OCI-LY1 (cell line): ENCODE results near the gene BDNF.

Experiments used
- H2AFZ ChIP-seq: fragments of 200-600 bp; sonication (generic), shearing (Covaris generic); 2 replicates; pipeline ENCODE4 v1.6.0; 2014; ENCODE audit warnings: antibody characterized with exemption, mild to moderate bottlenecking, low read length
- H3F3A ChIP-seq: fragments of 200-600 bp; sonication (generic), shearing (Covaris generic); 2 replicates; pipeline ENCODE4 v1.6.0; 2014; ENCODE audit warnings: mild to moderate bottlenecking, antibody characterized with exemption, low read length, moderate library complexity; ENCODE audit not compliant: insufficient read depth
- H3K27ac ChIP-seq: fragments of 200-600 bp; sonication (generic); 2 replicates; pipeline ENCODE4 v1.5.1; 2014; ENCODE audit warnings: low read length, mixed run types, mild to moderate bottlenecking, low read depth; ENCODE audit not compliant: poor library complexity, severe bottlenecking
- H3K27me3 ChIP-seq: fragments of 200-600 bp; sonication (generic); 2 replicates; pipeline ENCODE4 v1.6.0; 2014; ENCODE audit warnings: antibody characterized with exemption, mild to moderate bottlenecking, low read length, moderate library complexity; ENCODE audit not compliant: insufficient read depth
- H3K36me3 ChIP-seq: fragments of 200-600 bp; sonication (generic); 2 replicates; pipeline ENCODE4 v1.6.1; 2014; ENCODE audit warnings: mild to moderate bottlenecking, antibody characterized with exemption, low read length, moderate library complexity, mixed read lengths; ENCODE audit not compliant: insufficient read depth
- H3K4me1 ChIP-seq: fragments of 200-600 bp; sonication (generic); 2 replicates; pipeline ENCODE4 v1.5.1; 2014; ENCODE audit warnings: mild to moderate bottlenecking, low read length, moderate library complexity; ENCODE audit not compliant: insufficient read depth, severe bottlenecking
- H3K4me2 ChIP-seq: fragments of 200-600 bp; sonication (generic), shearing (Covaris generic); 2 replicates; pipeline ENCODE4 v1.6.1; 2014; ENCODE audit warnings: low read length
- H3K4me3 ChIP-seq: fragments of 200-600 bp; sonication (generic); 2 replicates; pipeline ENCODE4 v1.5.1; 2014; ENCODE audit warnings: low read length, low read depth, mild to moderate bottlenecking, mixed read lengths; ENCODE audit not compliant: poor library complexity, severe bottlenecking
- H3K79me2 ChIP-seq: fragments of 200-600 bp; shearing (Covaris generic); 2 replicates; pipeline ENCODE4 v1.6.1; 2016; ENCODE audit warnings: mixed run types, low read length, mixed read lengths; ENCODE audit not compliant: insufficient read depth
- H3K9ac ChIP-seq: fragments of 200-600 bp; sonication (generic), shearing (Covaris generic); 2 replicates; pipeline ENCODE4 v1.6.1; 2014; ENCODE audit warnings: mild to moderate bottlenecking, low read length, mixed read lengths
- H3K9me2 ChIP-seq: fragments of 200-600 bp; sonication (generic), shearing (Covaris generic); 2 replicates; pipeline ENCODE4 v1.6.1; 2014; ENCODE audit warnings: low read depth, mild to moderate bottlenecking, low read length, mixed read lengths
- H3K9me3 ChIP-seq: fragments of 200-600 bp; shearing (Covaris generic); 2 replicates; pipeline ENCODE4 v1.6.1; 2014; ENCODE audit warnings: low read length, mixed read lengths
- H4K20me1 ChIP-seq: fragments of 200-600 bp; sonication (generic), shearing (Covaris generic); 2 replicates; pipeline ENCODE4 v1.6.0; 2016; ENCODE audit warnings: mild to moderate bottlenecking, low read length; ENCODE audit not compliant: insufficient read depth
- EZH2 ChIP-seq: fragments of 200-600 bp; sonication (generic), shearing (Covaris generic); IDR thresholded peaks from 2 replicates; pipeline ENCODE4 v1.8.0; 2017; ENCODE audit warnings: borderline replicate concordance, mixed run types, mild to moderate bottlenecking, antibody characterized with exemption, low read length, moderate library complexity, mixed read lengths
- TF ChIP-seq, protein P1 (sequence below): fragments of 200-600 bp; sonication (generic), shearing (Covaris generic); IDR thresholded peaks from 2 replicates; pipeline ENCODE4 v1.5.1; 2017; ENCODE audit warnings: mild to moderate bottlenecking, antibody characterized with exemption, low read length, moderate library complexity, mixed read lengths

Gene BDNF

DNA sequence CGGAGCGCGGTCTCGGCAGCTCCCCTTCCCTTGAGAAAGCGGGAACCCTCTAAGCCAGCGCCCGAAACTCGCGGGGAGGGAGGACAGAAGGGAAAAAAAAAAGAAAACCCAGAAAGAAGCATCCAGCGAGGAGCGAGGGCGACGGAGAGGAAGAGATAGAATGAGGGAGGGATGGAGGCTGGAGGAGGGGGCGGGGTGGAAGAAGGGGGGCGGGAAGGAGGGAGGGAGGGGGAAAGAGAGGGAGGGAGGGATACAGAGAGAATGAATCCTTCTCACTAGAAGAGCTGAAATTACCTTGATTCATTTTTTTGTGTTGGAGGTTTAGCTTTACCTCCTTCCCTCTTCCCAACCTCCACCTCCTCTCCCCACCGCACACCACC lies 19.3 kb upstream of the BDNF start:
- no peaks in the 10 kb centered on the region for H3F3A ChIP-seq
- no peak overlapping the region for H3K27ac ChIP-seq
- H3K9ac ChIP-seq, result no peak overlapping the region
- TF ChIP-seq, protein P1, sequence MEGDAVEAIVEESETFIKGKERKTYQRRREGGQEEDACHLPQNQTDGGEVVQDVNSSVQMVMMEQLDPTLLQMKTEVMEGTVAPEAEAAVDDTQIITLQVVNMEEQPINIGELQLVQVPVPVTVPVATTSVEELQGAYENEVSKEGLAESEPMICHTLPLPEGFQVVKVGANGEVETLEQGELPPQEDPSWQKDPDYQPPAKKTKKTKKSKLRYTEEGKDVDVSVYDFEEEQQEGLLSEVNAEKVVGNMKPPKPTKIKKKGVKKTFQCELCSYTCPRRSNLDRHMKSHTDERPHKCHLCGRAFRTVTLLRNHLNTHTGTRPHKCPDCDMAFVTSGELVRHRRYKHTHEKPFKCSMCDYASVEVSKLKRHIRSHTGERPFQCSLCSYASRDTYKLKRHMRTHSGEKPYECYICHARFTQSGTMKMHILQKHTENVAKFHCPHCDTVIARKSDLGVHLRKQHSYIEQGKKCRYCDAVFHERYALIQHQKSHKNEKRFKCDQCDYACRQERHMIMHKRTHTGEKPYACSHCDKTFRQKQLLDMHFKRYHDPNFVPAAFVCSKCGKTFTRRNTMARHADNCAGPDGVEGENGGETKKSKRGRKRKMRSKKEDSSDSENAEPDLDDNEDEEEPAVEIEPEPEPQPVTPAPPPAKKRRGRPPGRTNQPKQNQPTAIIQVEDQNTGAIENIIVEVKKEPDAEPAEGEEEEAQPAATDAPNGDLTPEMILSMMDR, result no peak
- TF ChIP-seq EZH2, result no peak
- H3K4me3 ChIP-seq, result no peak overlapping the region
- no peaks in the 10 kb centered on the region for H3K9me2 ChIP-seq
- no peaks in the 10 kb centered on the region for H3K4me1 ChIP-seq
- no peaks in the 10 kb centered on the region for H3K9me3 ChIP-seq
- no peaks in the 10 kb centered on the region for H4K20me1 ChIP-seq
- no peaks in the 10 kb centered on the region for H3K27me3 ChIP-seq
- H2AFZ ChIP-seq, result no peak overlapping the region
- no peaks in the 10 kb centered on the region for H3K79me2 ChIP-seq
- H3K4me2 ChIP-seq, result no peak overlapping the region
- H3K36me3 ChIP-seq, result no peaks in the 10 kb centered on the region

DNA sequence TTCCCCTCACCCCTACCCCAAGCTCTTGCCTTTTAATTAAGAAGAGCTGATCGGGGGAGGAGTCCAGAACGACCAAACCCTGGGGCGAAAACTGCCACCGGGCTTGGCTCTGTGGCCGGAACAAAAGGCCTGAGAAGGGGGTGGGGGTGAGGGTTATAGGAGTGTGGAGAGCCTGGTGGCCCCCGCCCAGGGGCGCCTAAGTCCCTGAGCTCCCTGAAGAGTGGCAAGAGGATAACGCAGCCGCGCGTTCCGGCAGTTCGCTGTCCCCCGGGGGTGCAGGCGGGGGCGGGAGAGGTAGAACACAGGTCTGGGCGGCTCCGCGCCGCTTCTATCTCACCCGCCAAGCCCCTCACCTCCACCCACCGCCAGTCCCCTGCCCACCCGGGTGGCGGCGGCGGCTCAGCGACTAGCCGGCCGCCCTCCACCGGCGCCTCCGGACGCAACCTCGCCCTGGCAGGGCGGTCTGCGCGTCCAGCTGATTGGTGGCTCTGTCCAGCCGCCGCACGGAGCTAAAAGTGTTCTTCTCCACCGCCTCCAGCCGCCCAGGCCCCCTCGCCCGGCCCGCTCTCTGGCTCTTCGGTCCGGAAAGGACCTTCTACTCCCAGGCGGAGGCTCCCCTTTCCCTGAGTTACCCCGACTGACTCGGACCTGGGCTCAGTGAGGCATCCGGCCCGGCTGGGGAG lies 18.7 kb upstream of the BDNF start:
- no peaks in the 10 kb centered on the region for H3K9me3 ChIP-seq
- no peaks in the 10 kb centered on the region for H3K9me2 ChIP-seq
- H3K4me2 ChIP-seq, result no peak overlapping the region
- H3K9ac ChIP-seq, result no peak overlapping the region
- H3K27me3 ChIP-seq, result no peaks in the 10 kb centered on the region
- H3K4me1 ChIP-seq, result no peaks in the 10 kb centered on the region
- no peaks in the 10 kb centered on the region for H3K79me2 ChIP-seq
- TF ChIP-seq EZH2, result no peak
- TF ChIP-seq, protein P1, result no peak
- H3K27ac ChIP-seq, result no peak overlapping the region
- H3F3A ChIP-seq, result no peaks in the 10 kb centered on the region
- H2AFZ ChIP-seq, result no peak overlapping the region
- H3K4me3 ChIP-seq, result no peak overlapping the region
- no peaks in the 10 kb centered on the region for H3K36me3 ChIP-seq
- no peaks in the 10 kb centered on the region for H4K20me1 ChIP-seq

DNA sequence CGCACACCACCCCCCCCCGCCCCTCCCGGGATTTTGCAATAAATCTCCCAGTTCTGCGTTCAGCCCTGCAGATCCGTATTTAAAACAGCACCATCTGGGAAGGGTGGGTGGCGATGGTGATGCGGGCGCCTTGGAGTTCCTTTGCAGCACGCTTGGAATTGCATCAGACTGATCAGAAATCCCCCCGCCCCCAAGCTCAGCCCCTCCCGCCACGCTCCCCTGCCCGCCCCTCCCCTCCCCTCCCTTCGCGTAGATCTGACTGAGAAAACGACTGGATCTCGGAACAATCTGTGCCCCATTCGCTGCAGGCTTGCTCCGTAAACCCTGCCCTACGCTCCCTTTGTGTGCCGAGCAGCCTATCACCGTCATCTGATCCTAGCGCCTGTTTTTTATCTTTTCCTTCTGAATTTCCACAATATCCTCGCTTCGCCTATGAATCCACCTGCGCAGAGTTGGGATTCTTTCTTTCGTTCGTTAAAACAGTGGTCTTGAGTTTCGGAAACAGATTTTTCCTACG lies 18.1 kb upstream of the BDNF start:
- Histone ChIP-seq H3K79me2 (no peaks in the 10 kb centered on the region), H3K9me2 (no peaks in the 10 kb centered on the region), H3K4me3 (no peak overlapping the region), H2AFZ (no peak overlapping the region), H3K27me3 (no peaks in the 10 kb centered on the region), H3K36me3 (no peaks in the 10 kb centered on the region), H3K9ac (no peak overlapping the region), H3K9me3 (no peaks in the 10 kb centered on the region), H3K4me2 (no peak overlapping the region), H4K20me1 (no peaks in the 10 kb centered on the region), H3F3A (no peaks in the 10 kb centered on the region), H3K27ac (no peak overlapping the region), H3K4me1 (no peaks in the 10 kb centered on the region)
- TF ChIP-seq, protein P1, result no peak
- no peak for TF ChIP-seq EZH2
